GM21737 (cell line): ENCODE data around the gene ANKRD23.
A peak's percentile ranks its signal among the peaks of the same experiment; 100 is the strongest.
"Not testable (repeated sequence)": the region's sequence is repeated elsewhere in the genome, so short reads cannot be mapped to it uniquely, and the experiment has no call there.

Experiments used
- ATAC-seq: cut with Tn5 transposase; IDR thresholded peaks from one replicate; pipeline ENCODE4 v1.9.1; 2021; ENCODE audit warnings: mild to moderate bottlenecking, moderate library complexity; ENCODE audit not compliant: unreplicated experiment

The ANKRD23 gene

DNA sequence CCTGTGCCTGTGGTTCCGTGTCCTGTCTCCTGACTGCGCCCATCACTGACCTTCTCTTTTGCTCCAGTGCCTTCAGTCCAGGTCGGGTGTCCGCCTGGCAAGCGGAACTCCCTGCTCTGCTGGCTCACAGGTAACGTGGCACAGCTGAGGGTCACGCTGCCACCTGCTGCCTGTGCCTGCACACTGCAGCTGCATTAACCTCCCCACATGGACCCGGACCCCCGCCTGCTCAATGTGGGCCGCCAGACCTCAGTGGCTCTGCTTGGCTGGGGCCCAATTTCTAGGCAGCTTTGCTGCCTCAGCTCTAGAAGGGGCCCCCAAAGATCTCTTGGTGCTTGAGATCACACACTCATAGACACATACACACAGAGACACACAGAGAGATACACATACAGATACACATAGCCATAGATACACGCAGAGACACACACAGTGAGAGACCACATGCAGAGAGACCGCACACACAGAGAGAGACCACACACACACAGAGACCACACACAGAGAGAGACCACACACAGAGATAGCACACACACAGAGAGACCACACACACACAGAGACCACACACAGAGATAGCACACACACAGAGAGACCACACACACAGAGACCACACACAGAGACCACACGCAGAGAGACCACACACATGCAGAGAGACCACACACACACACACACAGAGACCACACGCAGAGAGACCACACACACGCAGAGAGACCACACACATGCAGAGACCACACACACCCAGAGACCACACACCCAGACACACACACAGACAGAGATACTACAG is 42.6 kb downstream of the ANKRD23 start:
- peak; percentile 61 for ATAC-seq

DNA sequence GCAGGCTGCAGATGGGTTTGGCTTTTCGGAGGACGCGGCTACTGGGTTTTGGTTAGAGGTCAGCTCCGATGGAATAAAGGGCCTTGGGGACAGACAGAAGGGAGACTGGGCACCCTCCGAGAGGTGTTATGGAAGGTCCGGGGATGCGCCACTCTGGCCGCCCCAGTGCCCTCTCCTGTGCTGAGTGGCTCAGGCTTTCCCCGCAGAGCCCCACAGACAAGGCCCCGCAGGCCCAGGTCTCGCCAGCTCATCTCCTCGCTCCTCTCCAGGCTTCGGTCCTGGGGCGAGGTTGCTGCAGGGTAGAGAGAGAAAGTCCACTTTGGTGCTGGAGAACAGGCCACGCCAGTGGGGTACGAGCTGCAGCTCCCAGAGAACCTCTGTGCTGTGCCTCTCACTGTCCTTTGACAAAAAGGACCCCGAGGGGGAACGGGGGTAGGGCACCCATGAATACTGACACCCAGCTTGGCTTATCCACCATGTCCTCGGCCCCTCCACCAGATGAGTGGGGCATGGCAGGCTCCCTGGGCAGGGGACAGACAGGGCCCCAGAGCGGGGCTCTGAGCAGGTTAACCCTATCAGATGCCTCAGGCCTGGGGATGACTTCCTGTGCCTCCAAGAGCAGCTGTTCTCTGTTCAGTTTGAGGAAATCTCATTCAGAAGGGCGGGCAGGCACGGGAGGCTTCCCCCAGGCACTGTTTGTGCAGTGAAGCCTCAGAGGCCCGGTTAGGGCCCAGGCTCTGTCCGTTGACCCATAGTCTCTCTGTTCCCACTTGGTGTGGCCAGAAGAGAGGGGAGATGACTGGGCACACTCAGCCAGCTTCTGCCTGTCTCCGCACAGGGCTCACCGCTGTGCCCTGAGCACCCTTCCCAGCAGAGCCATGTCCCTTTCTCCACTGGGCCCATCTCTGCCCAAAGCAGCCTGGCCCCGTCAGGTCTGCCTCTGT is 43.5 kb downstream of the ANKRD23 start:
- no peak for ATAC-seq

DNA sequence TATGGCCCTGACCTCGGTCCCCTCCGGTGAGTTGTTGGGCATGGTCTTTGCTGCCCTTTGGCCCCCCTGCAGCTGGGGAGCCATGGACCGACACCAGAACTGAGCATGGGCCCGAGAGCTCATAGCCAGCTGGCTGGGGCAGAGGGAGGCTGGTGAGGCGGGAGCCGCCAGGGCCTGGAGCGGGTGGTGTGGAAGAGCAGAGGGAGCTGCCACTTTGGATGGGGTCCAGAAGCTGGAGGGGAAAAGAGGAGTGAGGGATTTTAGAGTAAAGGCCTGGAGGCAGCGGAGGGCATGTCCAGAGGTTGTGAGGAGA is 44.2 kb downstream of the ANKRD23 start:
- ATAC-seq = no peak

DNA sequence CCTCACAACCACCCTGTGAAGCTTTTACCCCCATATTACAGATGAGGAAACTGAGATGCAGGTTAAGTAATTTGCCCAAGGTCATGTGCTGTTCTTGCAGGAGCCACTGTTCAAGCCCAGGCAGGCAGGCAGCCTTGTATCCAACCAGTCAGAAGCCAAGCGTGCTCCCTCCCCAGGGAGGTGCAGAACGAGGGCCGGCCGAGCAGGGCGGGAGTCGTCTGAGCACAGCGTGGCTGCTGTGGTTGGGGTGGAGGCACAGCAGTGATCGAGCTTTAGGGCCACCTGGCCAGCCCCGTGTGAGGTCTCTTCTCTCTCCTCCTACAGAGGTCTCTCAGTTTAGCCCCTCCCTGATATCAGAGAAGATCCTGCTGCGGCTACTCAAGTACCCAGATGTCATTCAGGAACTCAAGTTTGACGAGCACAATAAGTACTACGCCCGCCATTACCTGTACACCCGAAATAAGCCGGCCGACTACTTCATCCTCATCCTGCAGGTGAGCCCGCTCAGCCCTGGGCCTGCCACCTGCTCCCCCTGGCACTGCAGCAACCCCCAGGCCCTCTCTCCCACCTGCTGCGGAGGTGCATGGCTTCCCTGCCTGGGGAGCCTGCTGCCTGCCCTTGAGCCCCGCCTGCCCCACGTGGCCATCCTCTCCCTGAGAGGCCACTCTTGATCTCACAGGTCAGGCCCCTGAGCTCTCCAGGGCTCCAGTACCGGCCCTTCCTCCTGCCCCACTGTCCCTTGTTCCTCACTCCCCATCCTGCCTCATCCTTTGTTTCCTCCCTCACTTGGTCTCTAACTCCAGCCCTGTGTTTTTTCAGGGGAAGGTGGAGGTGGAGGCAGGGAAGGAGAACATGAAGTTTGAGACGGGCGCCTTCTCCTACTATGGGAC is 44.8 kb downstream of the ANKRD23 start:
- no peak for ATAC-seq

DNA sequence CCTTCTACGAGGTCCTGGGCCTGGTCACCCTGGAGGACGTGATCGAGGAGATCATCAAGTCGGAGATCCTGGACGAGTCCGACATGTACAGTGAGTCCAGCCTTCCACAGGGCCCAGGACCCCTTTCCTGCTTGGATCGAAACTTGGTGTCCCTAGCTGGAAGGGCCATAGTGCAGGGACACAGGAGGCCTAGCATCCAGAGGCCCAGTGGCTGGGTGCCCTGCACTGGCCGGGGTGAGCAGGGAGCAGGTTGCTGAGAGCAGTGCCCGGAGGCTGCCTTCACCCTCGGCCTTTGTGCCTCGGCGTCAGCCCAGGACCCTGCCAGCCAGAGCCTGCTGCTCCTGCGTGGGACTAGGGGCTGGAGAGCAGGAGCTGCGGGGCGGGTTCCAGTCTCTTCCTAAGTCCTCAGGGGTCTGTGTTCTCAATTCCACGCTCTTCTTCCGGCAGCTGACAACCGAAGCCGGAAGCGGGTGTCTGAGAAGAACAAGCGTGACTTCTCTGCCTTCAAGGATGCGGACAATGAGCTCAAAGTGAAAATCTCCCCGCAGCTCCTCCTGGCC is 46.7 kb downstream of the ANKRD23 start:
- no peak for ATAC-seq

DNA sequence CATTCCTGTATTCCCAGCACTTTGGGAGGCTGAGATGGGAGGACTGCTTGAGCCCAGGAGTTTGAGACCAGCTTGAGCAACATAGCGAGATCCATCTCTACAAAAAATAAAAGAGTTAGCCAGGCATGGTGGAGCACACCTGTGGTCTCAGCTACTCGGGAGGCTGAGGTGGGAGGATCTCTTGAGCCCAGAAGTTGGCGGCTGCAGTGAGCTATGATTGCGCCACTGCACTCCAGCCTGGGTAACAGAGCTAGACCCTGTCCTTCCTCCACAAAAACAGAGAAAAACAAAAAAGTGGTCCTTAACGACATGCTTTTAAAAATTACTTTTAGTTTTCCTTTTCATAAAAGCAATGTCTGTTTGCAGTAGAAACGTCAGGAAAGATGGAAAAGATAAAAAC is 47.3 kb downstream of the ANKRD23 start:
- not testable (repeated sequence) for ATAC-seq

DNA sequence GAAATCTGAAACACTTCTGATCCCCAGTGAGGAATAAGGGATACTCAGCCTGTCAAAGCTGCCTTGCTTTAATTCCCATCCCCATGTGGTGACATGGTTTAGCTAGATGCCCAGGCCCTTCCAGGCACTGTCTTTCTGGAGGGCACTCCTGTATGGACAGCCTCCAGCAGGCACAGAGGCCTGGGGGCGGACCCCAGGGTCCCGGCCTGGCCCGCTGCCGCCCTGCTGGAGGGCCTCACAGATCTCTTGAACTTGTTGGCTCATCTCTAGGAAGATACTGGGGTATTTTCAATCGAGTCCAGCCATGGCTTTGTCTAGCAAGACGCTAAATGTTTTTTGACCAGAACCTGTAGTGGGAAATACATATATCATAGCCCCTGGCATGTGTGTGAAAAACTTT is 48.7 kb downstream of the ANKRD23 start:
- no peak for ATAC-seq

DNA sequence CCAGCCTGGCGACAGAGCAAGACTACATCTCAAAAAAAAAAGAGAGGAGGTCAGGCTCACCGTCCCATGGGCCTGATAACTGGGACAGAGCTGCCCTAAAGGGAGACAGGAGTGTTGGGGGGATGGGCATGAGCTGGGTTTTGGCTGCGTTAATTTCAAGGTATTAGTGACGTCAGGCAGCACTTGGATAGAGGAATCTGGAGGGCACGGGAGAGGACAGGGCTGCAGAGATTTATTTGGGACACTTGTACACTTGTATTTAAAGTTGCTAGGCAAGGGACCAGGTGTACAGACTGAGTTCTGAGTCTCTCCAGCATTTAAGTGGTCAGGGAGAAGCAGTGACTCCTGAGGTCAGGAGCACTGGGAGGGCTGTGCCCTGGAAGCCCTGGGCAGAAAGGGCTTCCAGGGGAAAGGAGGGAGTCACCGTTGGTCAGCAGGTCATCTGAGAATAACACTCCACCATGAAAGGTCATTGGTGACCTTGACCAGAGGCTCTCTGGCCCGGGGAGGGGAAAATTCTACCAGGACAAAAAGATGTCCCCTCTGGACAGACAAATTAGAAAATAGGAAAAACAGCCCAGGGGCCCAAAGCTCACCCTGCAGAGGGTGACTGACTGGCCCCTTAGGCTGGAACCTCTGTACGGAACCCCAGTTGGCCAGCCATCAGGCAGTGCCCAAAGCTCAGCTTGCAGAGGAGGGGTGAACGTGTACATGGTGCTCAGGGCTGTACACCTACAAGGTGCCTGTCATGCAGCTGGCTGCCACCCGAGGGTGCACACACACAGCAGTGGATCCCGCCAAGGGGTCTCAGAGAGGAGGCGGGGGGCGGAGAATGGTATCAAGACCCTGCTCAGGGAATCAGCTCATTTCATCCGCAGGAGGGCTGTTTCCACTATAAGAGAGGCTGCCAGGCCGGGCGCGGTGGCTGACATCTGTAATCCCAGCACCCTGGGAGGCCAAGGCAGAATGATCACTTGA is 50.8 kb downstream of the ANKRD23 start:
- ATAC-seq = no peak

DNA sequence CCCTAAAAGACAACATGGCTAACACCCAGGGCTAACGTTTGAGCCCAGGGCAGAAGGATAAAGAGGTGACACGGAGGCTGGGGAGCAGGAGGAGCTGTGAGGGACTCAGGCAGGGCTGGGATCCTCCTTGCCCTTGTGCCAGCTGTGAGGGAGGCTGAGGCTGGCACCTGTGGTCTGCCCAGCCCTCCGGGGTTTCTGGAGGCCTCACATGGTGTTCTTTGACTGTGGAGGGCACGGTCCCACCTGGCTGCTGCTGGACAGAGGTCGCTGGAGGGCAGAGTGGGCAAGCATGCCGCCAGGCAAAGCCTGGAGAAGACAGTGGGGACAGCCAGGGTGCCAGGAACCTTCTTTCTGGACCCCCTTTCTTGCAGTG is 54.6 kb downstream of the ANKRD23 start:
- no peak for ATAC-seq

DNA sequence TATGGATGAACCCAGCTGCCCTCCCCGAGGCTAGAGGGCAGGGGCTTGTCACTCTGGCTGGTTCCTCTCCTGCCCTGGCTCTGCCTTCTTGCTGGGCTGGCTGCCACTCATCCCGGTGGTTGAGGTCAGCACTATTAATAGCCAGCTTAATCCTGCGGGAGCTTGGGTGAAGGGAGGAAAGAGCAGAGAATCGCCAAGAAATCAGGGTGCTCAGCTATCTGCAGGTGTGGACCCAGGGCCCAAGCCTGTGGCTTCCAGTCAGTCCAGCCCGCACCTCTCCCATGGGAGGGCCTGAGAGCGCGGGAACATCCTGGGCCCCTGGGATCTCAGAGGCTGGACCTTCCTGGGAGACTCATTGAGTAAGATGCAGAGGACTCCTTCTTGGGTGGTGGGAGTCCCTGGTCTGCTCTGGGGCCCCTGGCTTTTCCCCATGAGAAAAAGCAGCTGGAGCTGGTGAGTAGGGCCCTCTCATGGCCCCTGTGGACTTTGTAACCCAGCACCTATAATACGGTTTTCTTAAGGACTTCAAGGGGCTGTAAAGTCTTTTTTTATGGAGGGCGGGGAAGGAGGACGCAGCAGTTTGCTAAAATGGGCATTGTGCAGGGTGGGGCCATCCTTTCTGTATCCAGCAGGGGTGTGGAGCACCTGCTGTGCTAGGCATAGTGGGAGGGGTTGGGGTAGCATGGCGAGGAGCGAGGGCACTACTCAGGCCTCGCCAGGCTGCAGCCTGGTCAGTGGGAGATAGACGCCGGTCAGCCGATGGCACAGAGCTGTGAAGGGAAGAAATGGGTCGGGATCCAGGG is 55.2 kb downstream of the ANKRD23 start:
- ATAC-seq = no peak
